Caco-2 (cell line): ENCODE results near the gene SMG9. TPM values are rescaled to one million over a fixed set of nuclear protein-coding genes. Genes with fewer than 3 reads are reported as not detected.
A peak's percentile ranks its signal among the peaks of the same experiment; 100 is the strongest.

Source experiments
- BruUV-seq: library from RNA; stranded (reverse); fragments of 400-500 nt; replicated peaks from 2 replicates; lab custom pipeline; 2021; lab: Mats Ljungman, UMichigan
- CTCF ChIA-PET: fragments of 300-600 bp; sonication (Branson Sonifier 250); formaldehyde crosslinking; loops from one replicate; lab custom pipeline; 2022; ENCODE audit warnings: antibody characterized with exemption; lab: Charles Lee
- POLR2A ChIA-PET: fragments of 300-600 bp; sonication (Branson Sonifier 250); formaldehyde crosslinking; loops from one replicate; lab custom pipeline; 2022; ENCODE audit warnings: antibody characterized with exemption; lab: Charles Lee
- DNase-seq, 2 experiments: peaks; one replicate each; pipeline versions ENCODE4 v3.0.0 to v3.0.0-alpha.2; 2020 to 2022
- H3K27me3 ChIP-seq: replicated peaks from 2 replicates; pipeline ENCODE4 v1.6.0; 2011; ENCODE audit warnings: low read length; ENCODE audit not compliant: control insufficient read depth, insufficient read depth
- H3K36me3 ChIP-seq: 2 replicates; pipeline ENCODE4 v1.5.1; 2011; ENCODE audit warnings: low read length; ENCODE audit not compliant: control insufficient read depth, insufficient read depth
- H3K4me1 ChIP-seq: fragments of 250-450 bp; sonication (Bioruptor Pico); 2 replicates; pipeline ENCODE4 v1.5.1; 2020; ENCODE audit warnings: mild to moderate bottlenecking
- H3K4me3 ChIP-seq: 2 replicates; pipeline ENCODE4 v1.5.1; 2011; ENCODE audit warnings: low read depth, mild to moderate bottlenecking, control low read depth, low read length
- H3K9me3 ChIP-seq: fragments of 250-450 bp; sonication (Bioruptor Pico); 2 replicates; pipeline ENCODE4 v1.5.1; 2020; ENCODE audit warnings: mild to moderate bottlenecking, moderate library complexity
- H3K27ac Mint-ChIP-seq: one replicate; pipeline ENCODE4 v1.8.0; 2022; ENCODE audit warnings: mixed read lengths; ENCODE audit not compliant: unreplicated experiment
- H3K27me3 Mint-ChIP-seq: one replicate; pipeline ENCODE4 v1.8.0; 2022; ENCODE audit warnings: mixed read lengths; ENCODE audit not compliant: insufficient read depth, unreplicated experiment
- H3K36me3 Mint-ChIP-seq: one replicate; pipeline ENCODE4 v1.8.0; 2022; ENCODE audit warnings: mild to moderate bottlenecking, mixed read lengths; ENCODE audit not compliant: insufficient read depth, unreplicated experiment
- H3K4me1 Mint-ChIP-seq: one replicate; pipeline ENCODE4 v1.8.0; 2022; ENCODE audit warnings: low read depth, mixed read lengths; ENCODE audit not compliant: unreplicated experiment
- H3K4me3 Mint-ChIP-seq: one replicate; pipeline ENCODE4 v1.8.0; 2022; ENCODE audit warnings: mild to moderate bottlenecking, moderate library complexity, mixed read lengths; ENCODE audit not compliant: unreplicated experiment
- H3K9me3 Mint-ChIP-seq: one replicate; pipeline ENCODE4 v1.8.0; 2022; ENCODE audit warnings: mixed read lengths; ENCODE audit not compliant: unreplicated experiment
- CTCF ChIP-seq, 2 experiments: fragments of 200-600 bp in 1 of 2; IDR thresholded peaks; 1 replicate in 1 of 2; 2 replicates in 1 of 2; pipeline versions ENCODE4 v1.5.1 to v1.8.0; 2011 to 2022; ENCODE audit warnings: antibody characterized with exemption in 1 of 2, control low read depth in 1 of 2, inconsistent platforms in 1 of 2, low read depth in 1 of 2, low read length in 1 of 2, mild to moderate bottlenecking in 1 of 2, moderate library complexity in 1 of 2; ENCODE audit not compliant: insufficient read depth in 1 of 2, severe bottlenecking in 1 of 2, unreplicated experiment in 1 of 2
- intact Hi-C: fragments of 100-400 bp; cut with micrococcal nuclease; formaldehyde crosslinking; loops from one replicate; pipeline ENCODE4 v1.10.0; 2022; ENCODE audit not compliant: unreplicated experiment
- total RNA-seq: library from RNA; stranded (reverse); gene quantifications from 2 replicates; pipeline ENCODE4 v1.2.3, GENCODE V29; 2022

The SMG9 gene
- total RNA-seq, 1 experiment from 2014 or later, result 87.6 TPM

- POLR2A ChIA-PET, result interaction anchor here (0.8 kb wide), 1 partner anchor 14 kb away, joined by 5 read pairs; the partner anchor contains the start of gene SMG9
- Mint-ChIP-seq H3K4me3 (no peak overlapping the region), H3K27ac (peak overlapping the region; percentile 63), H3K27me3 (no peaks in the 10 kb centered on the region), H3K9me3 (no peaks in the 10 kb centered on the region), H3K4me1 (peaks cover 19% of the 10 kb centered on the region), H3K36me3 (peaks cover 7% of the 10 kb centered on the region)
- Histone ChIP-seq H3K9me3 (no peaks in the 10 kb centered on the region), H3K27me3 (no peaks in the 10 kb centered on the region), H3K4me1 (peaks cover 5% of the 10 kb centered on the region; the same call in 1 of the 2 replicates), H3K4me3 (no peak overlapping the region), H3K36me3 (peaks cover 1% of the 10 kb centered on the region; the same call in 1 of the 2 replicates)
- intact Hi-C loops, result no loop called here
- no TSS peak for BruUV-seq
- TF ChIP-seq CTCF (IDR thresholded peaks at IDR 0.05; ENCODE audit: insufficient read depth in 1 of 2, low read depth in 1 of 2, low read length in 1 of 2, severe bottlenecking in 1 of 2, unreplicated experiment in 1 of 2), result no peak
- peak; percentile 50 to 59 for DNase-seq
- CTCF ChIA-PET, result interaction anchor here (1.0 to 1.1 kb wide), 2 partner anchors 43 to 249 kb away, joined by 3 read pairs; no protein-coding TSS in a partner anchor
These were observed 13.7 kb upstream of the SMG9 start for GRCh38 chr19:43768273-43769050.

- intact Hi-C loops, result no loop called here
- Histone ChIP-seq H3K36me3 (peaks cover 1% of the 10 kb centered on the region; the same call in 1 of the 2 replicates), H3K4me1 (peaks cover 5% of the 10 kb centered on the region; the same call in 1 of the 2 replicates), H3K4me3 (no peak overlapping the region), H3K9me3 (no peaks in the 10 kb centered on the region), H3K27me3 (no peaks in the 10 kb centered on the region)
- Mint-ChIP-seq H3K4me1 (peaks cover 19% of the 10 kb centered on the region), H3K27me3 (no peaks in the 10 kb centered on the region), H3K4me3 (no peak overlapping the region), H3K36me3 (peaks cover 12% of the 10 kb centered on the region), H3K9me3 (no peaks in the 10 kb centered on the region), H3K27ac (no peak overlapping the region)
- TF ChIP-seq CTCF (IDR thresholded peaks at IDR 0.05; ENCODE audit: insufficient read depth in 1 of 2, low read depth in 1 of 2, low read length in 1 of 2, severe bottlenecking in 1 of 2, unreplicated experiment in 1 of 2), result no peak
- no peak for DNase-seq
- POLR2A ChIA-PET, result interaction anchor here (0.8 kb wide), 1 partner anchor 13 kb away, joined by 5 read pairs; the partner anchor contains the start of gene SMG9
- CTCF ChIA-PET, result interaction anchor here (1.0 kb wide), 1 partner anchor 42 kb away, joined by 3 read pairs; no protein-coding TSS in a partner anchor
- BruUV-seq, result no TSS peak
These were observed 13.1 kb upstream of the SMG9 start for GRCh38 chr19:43767818-43768217.

- no peaks in the 10 kb centered on the region for H3K9me3 ChIP-seq
- Mint-ChIP-seq H3K9me3 (no peaks in the 10 kb centered on the region), H3K27ac (no peak overlapping the region), H3K4me3 (no peak overlapping the region), H3K36me3 (peaks cover 14% of the 10 kb centered on the region), H3K27me3 (no peaks in the 10 kb centered on the region), H3K4me1 (peaks cover 19% of the 10 kb centered on the region)
- no peak for TF ChIP-seq CTCF (IDR thresholded peaks at IDR 0.05; ENCODE audit: insufficient read depth in 1 of 2, low read depth in 1 of 2, low read length in 1 of 2, severe bottlenecking in 1 of 2, unreplicated experiment in 1 of 2)
- peaks cover 1% of the 10 kb centered on the region; the same call in 1 of the 2 replicates for H3K36me3 ChIP-seq
- no TSS peak for BruUV-seq
- DNase-seq, result no peak
- peaks cover 5% of the 10 kb centered on the region; the same call in 1 of the 2 replicates for H3K4me1 ChIP-seq
- H3K27me3 ChIP-seq, result no peaks in the 10 kb centered on the region
- intact Hi-C loops, result no loop called here
- ChIA-PET CTCF (no interaction called here), POLR2A (no interaction called here)
- H3K4me3 ChIP-seq, result no peak overlapping the region
These were observed 12.6 kb upstream of the SMG9 start for GRCh38 chr19:43767316-43767715.
